Prostate gland (tissue), 2 donors: Measurements from ENCODE around the gene TINAG.

Experiments
- CTCF ChIP-seq, 4 experiments: fragments of 200-600 bp in 2 of 4; fragments of 450-650 bp in 2 of 4; sonication (generic) in 2 of 4; IDR thresholded peaks; 1 replicate in 3 of 4; 2 replicates in 1 of 4; pipeline ENCODE4 v1.5.1; 2016 to 2019; ENCODE audit warnings: antibody characterized with exemption in 4 of 4, mild to moderate bottlenecking in 2 of 4, moderate library complexity in 2 of 4
- POLR2A ChIP-seq: fragments of 450-650 bp; IDR thresholded peaks from one replicate; pipeline ENCODE4 v1.6.1; 2016; ENCODE audit warnings: antibody characterized with exemption, mild to moderate bottlenecking

DNA sequence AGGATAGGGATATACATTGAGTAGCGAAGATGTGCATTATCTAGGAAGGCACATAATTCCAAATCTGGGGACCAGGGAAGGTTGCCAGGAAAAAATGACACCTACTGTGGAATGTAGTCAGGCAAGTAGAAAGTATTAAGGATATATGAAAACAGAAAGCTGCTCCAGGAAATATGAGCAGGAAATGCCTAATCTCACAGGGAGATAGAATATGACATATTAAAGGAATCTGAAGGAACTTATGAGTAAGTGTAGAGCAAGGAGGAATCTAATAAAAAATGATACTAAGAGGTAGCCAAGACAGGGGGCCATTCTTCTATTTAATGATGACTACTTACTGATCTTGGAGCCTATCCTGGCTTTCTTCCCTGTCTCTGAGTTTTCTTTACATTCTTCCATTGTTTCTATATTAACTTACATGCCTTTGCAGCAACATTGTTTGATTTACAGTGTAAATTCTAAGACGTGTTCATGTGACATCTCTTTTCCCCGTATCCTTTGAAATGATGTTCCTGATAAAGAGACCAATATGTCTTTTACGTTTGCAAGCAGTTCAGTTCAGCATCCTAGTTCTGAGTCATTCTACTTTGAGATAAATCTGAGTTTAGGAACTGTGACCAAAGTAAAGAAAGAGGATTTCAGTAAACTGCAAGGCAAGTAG, 58.6 kb downstream of the TINAG start:
- no peak for TF ChIP-seq POLR2A
- no peak for TF ChIP-seq CTCF (IDR thresholded peaks at IDR 0.05)
